Caco-2 (cell line): Measurements from ENCODE around the gene SHC3. TPM values are rescaled to one million over a fixed set of nuclear protein-coding genes. Genes with fewer than 3 reads are reported as not detected.

ENCODE experiments used
- BruUV-seq: library from RNA; stranded (reverse); fragments of 400-500 nt; replicated peaks from 2 replicates; lab custom pipeline; 2021; lab: Mats Ljungman, UMichigan
- CTCF ChIA-PET: fragments of 300-600 bp; sonication (Branson Sonifier 250); formaldehyde crosslinking; loops from one replicate; lab custom pipeline; 2022; ENCODE audit warnings: antibody characterized with exemption; lab: Charles Lee
- POLR2A ChIA-PET: fragments of 300-600 bp; sonication (Branson Sonifier 250); formaldehyde crosslinking; loops from one replicate; lab custom pipeline; 2022; ENCODE audit warnings: antibody characterized with exemption; lab: Charles Lee
- DNase-seq, 2 experiments: peaks; one replicate each; pipeline versions ENCODE4 v3.0.0 to v3.0.0-alpha.2; 2020 to 2022
- H3K27me3 ChIP-seq: replicated peaks from 2 replicates; pipeline ENCODE4 v1.6.0; 2011; ENCODE audit warnings: low read length; ENCODE audit not compliant: control insufficient read depth, insufficient read depth
- H3K36me3 ChIP-seq: 2 replicates; pipeline ENCODE4 v1.5.1; 2011; ENCODE audit warnings: low read length; ENCODE audit not compliant: control insufficient read depth, insufficient read depth
- H3K4me1 ChIP-seq: fragments of 250-450 bp; sonication (Bioruptor Pico); 2 replicates; pipeline ENCODE4 v1.5.1; 2020; ENCODE audit warnings: mild to moderate bottlenecking
- H3K4me3 ChIP-seq: 2 replicates; pipeline ENCODE4 v1.5.1; 2011; ENCODE audit warnings: low read depth, mild to moderate bottlenecking, control low read depth, low read length
- H3K9me3 ChIP-seq: fragments of 250-450 bp; sonication (Bioruptor Pico); 2 replicates; pipeline ENCODE4 v1.5.1; 2020; ENCODE audit warnings: mild to moderate bottlenecking, moderate library complexity
- H3K27ac Mint-ChIP-seq: one replicate; pipeline ENCODE4 v1.8.0; 2022; ENCODE audit warnings: mixed read lengths; ENCODE audit not compliant: unreplicated experiment
- H3K27me3 Mint-ChIP-seq: one replicate; pipeline ENCODE4 v1.8.0; 2022; ENCODE audit warnings: mixed read lengths; ENCODE audit not compliant: insufficient read depth, unreplicated experiment
- H3K36me3 Mint-ChIP-seq: one replicate; pipeline ENCODE4 v1.8.0; 2022; ENCODE audit warnings: mild to moderate bottlenecking, mixed read lengths; ENCODE audit not compliant: insufficient read depth, unreplicated experiment
- H3K4me1 Mint-ChIP-seq: one replicate; pipeline ENCODE4 v1.8.0; 2022; ENCODE audit warnings: low read depth, mixed read lengths; ENCODE audit not compliant: unreplicated experiment
- H3K4me3 Mint-ChIP-seq: one replicate; pipeline ENCODE4 v1.8.0; 2022; ENCODE audit warnings: mild to moderate bottlenecking, moderate library complexity, mixed read lengths; ENCODE audit not compliant: unreplicated experiment
- H3K9me3 Mint-ChIP-seq: one replicate; pipeline ENCODE4 v1.8.0; 2022; ENCODE audit warnings: mixed read lengths; ENCODE audit not compliant: unreplicated experiment
- intact Hi-C: fragments of 100-400 bp; cut with micrococcal nuclease; formaldehyde crosslinking; loops from one replicate; pipeline ENCODE4 v1.10.0; 2022; ENCODE audit not compliant: unreplicated experiment
- total RNA-seq: library from RNA; stranded (reverse); gene quantifications from 2 replicates; pipeline ENCODE4 v1.2.3, GENCODE V29; 2022
- TF ChIP-seq, protein P1 (sequence below), 2 experiments: fragments of 200-600 bp in 1 of 2; IDR thresholded peaks; 1 replicate in 1 of 2; 2 replicates in 1 of 2; pipeline versions ENCODE4 v1.5.1 to v1.8.0; 2011 to 2022; ENCODE audit warnings: antibody characterized with exemption in 1 of 2, control low read depth in 1 of 2, inconsistent platforms in 1 of 2, low read depth in 1 of 2, low read length in 1 of 2, mild to moderate bottlenecking in 1 of 2, moderate library complexity in 1 of 2; ENCODE audit not compliant: insufficient read depth in 1 of 2, severe bottlenecking in 1 of 2, unreplicated experiment in 1 of 2

The SHC3 gene
- total RNA-seq, 1 experiment from 2014 or later: 0.20 TPM

DNA sequence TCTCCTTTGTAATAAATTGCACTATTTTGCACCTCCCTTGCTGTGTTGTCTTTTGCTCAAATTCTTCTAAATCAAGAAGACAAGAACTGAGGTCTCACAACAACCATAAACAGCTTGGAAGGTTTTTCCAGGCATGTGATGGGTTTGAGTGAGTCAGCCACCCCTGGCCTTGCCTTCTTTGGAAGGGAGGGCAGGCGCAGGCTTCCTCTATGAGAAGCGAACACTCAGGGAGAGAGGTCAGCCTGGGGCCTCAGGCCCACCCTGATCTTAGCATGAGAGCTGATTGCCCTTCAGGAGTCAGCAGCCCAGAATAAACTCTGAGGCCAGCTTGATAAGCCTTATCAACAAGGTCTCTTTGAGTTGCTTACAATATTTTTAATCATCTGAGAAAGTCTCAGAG, 155.7 kb downstream of the SHC3 start:
- Mint-ChIP-seq H3K27ac (no peak overlapping the region), H3K4me1 (no peaks in the 10 kb centered on the region), H3K9me3 (no peaks in the 10 kb centered on the region), H3K4me3 (no peak overlapping the region), H3K36me3 (no peaks in the 10 kb centered on the region), H3K27me3 (no peaks in the 10 kb centered on the region)
- ChIA-PET POLR2A (no interaction called here), CTCF (no interaction called here)
- H3K9me3 ChIP-seq: no peaks in the 10 kb centered on the region
- H3K4me1 ChIP-seq: no peaks in the 10 kb centered on the region
- TF ChIP-seq, protein P1, sequence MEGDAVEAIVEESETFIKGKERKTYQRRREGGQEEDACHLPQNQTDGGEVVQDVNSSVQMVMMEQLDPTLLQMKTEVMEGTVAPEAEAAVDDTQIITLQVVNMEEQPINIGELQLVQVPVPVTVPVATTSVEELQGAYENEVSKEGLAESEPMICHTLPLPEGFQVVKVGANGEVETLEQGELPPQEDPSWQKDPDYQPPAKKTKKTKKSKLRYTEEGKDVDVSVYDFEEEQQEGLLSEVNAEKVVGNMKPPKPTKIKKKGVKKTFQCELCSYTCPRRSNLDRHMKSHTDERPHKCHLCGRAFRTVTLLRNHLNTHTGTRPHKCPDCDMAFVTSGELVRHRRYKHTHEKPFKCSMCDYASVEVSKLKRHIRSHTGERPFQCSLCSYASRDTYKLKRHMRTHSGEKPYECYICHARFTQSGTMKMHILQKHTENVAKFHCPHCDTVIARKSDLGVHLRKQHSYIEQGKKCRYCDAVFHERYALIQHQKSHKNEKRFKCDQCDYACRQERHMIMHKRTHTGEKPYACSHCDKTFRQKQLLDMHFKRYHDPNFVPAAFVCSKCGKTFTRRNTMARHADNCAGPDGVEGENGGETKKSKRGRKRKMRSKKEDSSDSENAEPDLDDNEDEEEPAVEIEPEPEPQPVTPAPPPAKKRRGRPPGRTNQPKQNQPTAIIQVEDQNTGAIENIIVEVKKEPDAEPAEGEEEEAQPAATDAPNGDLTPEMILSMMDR (IDR thresholded peaks at IDR 0.05; ENCODE audit: insufficient read depth in 1 of 2, low read depth in 1 of 2, low read length in 1 of 2, severe bottlenecking in 1 of 2, unreplicated experiment in 1 of 2): no peak
- BruUV-seq: no TSS peak
- H3K4me3 ChIP-seq: no peak overlapping the region
- no peaks in the 10 kb centered on the region for H3K36me3 ChIP-seq
- intact Hi-C loops: loop anchor here (5.0 kb wide), 1 partner anchor 114 kb away; no protein-coding TSS in a partner anchor
- DNase-seq: no peak
- H3K27me3 ChIP-seq: no peaks in the 10 kb centered on the region

DNA sequence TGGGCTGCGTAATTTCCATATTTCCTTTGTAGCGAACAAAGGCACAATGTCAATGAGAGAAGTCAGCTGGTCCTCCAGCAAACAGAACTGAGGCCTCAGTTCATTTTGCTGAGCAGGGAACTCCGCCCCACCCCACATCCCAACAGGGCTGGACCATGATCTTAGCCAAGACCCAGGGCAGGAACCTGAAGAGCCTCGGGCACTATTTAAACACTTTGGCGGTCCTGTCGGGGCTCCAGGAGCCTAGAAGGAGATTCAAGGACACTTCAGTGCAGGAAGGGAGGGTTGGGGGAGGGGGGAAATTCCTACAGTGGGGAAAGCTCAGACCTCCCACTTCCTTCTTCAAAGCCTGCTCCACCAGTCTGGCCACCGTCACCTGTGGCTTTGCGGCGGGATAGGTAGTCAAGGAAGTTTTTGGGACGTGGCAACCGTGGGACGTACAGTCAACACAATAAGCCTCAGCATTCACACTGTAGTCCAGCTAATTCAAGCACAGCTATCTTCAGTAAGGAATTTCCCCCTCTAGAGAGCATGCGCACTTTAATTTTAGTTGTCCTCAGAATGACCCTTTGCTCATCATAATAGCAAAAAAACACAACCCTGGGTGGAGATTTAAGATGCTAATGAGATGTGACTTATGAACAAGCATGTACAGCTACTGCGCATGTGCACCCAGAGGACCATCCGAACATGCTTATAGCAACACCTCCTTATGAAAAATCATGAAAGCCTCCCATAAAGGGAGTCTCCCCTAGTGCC, 156.4 kb downstream of the SHC3 start:
- Histone ChIP-seq H3K4me3 (no peak overlapping the region), H3K27me3 (no peaks in the 10 kb centered on the region), H3K4me1 (no peaks in the 10 kb centered on the region), H3K36me3 (no peaks in the 10 kb centered on the region), H3K9me3 (no peaks in the 10 kb centered on the region)
- CTCF ChIA-PET: no interaction called here
- intact Hi-C loops: loop anchor here (5.0 kb wide), 1 partner anchor 115 kb away; no protein-coding TSS in a partner anchor
- Mint-ChIP-seq H3K9me3 (no peaks in the 10 kb centered on the region), H3K27ac (no peak overlapping the region), H3K27me3 (no peaks in the 10 kb centered on the region), H3K36me3 (no peaks in the 10 kb centered on the region), H3K4me1 (no peaks in the 10 kb centered on the region), H3K4me3 (no peak overlapping the region)
- BruUV-seq: no TSS peak
- DNase-seq: peak; percentile 2 to 37
- TF ChIP-seq, protein P1 (IDR thresholded peaks at IDR 0.05; ENCODE audit: insufficient read depth in 1 of 2, low read depth in 1 of 2, low read length in 1 of 2, severe bottlenecking in 1 of 2, unreplicated experiment in 1 of 2): no peak
- POLR2A ChIA-PET: no interaction called here

DNA sequence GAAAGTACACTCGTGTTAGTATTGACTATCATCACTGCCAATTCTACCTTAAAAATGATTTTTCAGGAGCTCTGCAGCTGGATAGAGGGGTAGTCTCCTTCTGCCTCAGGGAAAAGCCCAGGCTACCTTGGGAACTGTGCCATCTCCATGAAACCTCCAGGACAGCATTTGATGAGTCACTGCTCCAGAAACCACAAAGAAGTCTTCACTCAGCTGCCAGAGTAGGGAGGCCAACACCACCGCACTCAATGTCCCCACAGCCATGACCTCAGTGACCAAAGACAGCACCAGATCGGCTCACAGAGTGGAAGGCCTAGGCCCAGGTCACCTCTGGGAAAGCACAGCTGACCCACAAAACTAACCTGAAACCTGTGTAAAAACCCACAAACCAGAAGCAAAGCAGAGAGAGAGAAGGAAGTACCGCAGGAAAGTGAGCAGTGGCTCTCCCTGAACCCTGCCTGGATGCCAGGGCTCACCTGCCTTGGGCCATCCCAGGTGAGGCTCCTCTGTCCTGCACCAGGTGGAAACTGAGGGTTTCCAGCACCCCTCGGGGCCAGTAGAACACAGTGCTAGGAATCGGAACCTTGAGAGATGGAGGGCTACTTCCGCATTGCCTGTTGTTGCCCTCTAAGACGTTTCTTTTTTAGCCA, 157.3 kb downstream of the SHC3 start:
- Histone ChIP-seq H3K36me3 (no peaks in the 10 kb centered on the region), H3K9me3 (no peaks in the 10 kb centered on the region), H3K4me1 (no peaks in the 10 kb centered on the region), H3K27me3 (no peaks in the 10 kb centered on the region), H3K4me3 (no peak overlapping the region)
- no peaks in the 10 kb centered on the region for H3K27me3 Mint-ChIP-seq
- TF ChIP-seq, protein P1 (IDR thresholded peaks at IDR 0.05; ENCODE audit: insufficient read depth in 1 of 2, low read depth in 1 of 2, low read length in 1 of 2, severe bottlenecking in 1 of 2, unreplicated experiment in 1 of 2): no peak
- H3K4me3 Mint-ChIP-seq: no peak overlapping the region
- H3K9me3 Mint-ChIP-seq: no peaks in the 10 kb centered on the region
- no peak for DNase-seq
- no peaks in the 10 kb centered on the region for H3K36me3 Mint-ChIP-seq
- H3K4me1 Mint-ChIP-seq: no peaks in the 10 kb centered on the region
- H3K27ac Mint-ChIP-seq: no peak overlapping the region
- BruUV-seq: no TSS peak
- CTCF ChIA-PET: no interaction called here
- intact Hi-C loops: loop anchor here (5.0 kb wide), 1 partner anchor 116 kb away; no protein-coding TSS in a partner anchor
- POLR2A ChIA-PET: no interaction called here
